Prostate gland (tissue), 2 donors: ENCODE data around the gene ACTG1. TPM values are rescaled to one million over a fixed set of nuclear protein-coding genes. Genes with fewer than 3 reads are reported as not detected.
A peak's percentile ranks its signal among the peaks of the same experiment; 100 is the strongest.

ENCODE experiments used
- DNase-seq: peaks from one replicate; pipeline ENCODE4 v3.0.0-alpha.2; 2019; ENCODE audit warnings: low spot score
- H3K27ac ChIP-seq, 2 donors: fragments of 200-600 bp; sonication (generic); 2 replicates each; pipeline ENCODE4 v1.5.1; 2017 to 2019
- H3K27me3 ChIP-seq: fragments of 200-600 bp; sonication (generic); replicated peaks from 2 replicates; pipeline ENCODE4 v1.5.1; 2019; ENCODE audit not compliant: insufficient read depth
- H3K36me3 ChIP-seq, 2 donors: fragments of 200-600 bp; sonication (generic); 1 replicate in 1 of 2; 2 replicates in 1 of 2; pipeline versions ENCODE4 v1.5.1 to v1.8.1; 2017 to 2019
- H3K4me1 ChIP-seq: fragments of 200-600 bp; sonication (generic); replicated peaks from 2 replicates; pipeline ENCODE4 v1.5.1; 2019
- H3K4me3 ChIP-seq, 2 donors: fragments of 200-600 bp; sonication (generic); 2 replicates each; pipeline ENCODE4 v1.5.1; 2017 to 2019
- H3K9me3 ChIP-seq: fragments of 200-600 bp; sonication (generic); 2 replicates; pipeline ENCODE4 v1.5.1; 2017
- POLR2A ChIP-seq: fragments of 450-650 bp; IDR thresholded peaks from one replicate; pipeline ENCODE4 v1.6.1; 2016; ENCODE audit warnings: antibody characterized with exemption, mild to moderate bottlenecking
- POLR2AphosphoS5 ChIP-seq: sonication (generic); formaldehyde crosslinking; IDR thresholded peaks from one replicate; pipeline ENCODE4 v1.6.1; 2017; ENCODE audit warnings: antibody characterized with exemption
- WGBS: methylation state at CpG from one replicate; pipeline ENCODE4 v1.1.5; 2018; 5-methylcytosine and 5-hydroxymethylcytosine counted together
- intact Hi-C: fragments of 100-400 bp; cut with DNase I; formaldehyde crosslinking; loops from one replicate; pipeline ENCODE4 v1.14.2; 2022
- total RNA-seq, 2 donors: library from RNA; depleted of rRNA; stranded (reverse); fragments of >200 nt; gene quantifications; one replicate each; pipeline ENCODE4 v1.1.0, GENCODE V29; 2016
- TF ChIP-seq, protein P1 (sequence below), 4 experiments: fragments of 200-600 bp in 2 of 4; fragments of 450-650 bp in 2 of 4; sonication (generic) in 2 of 4; IDR thresholded peaks; 1 replicate in 3 of 4; 2 replicates in 1 of 4; pipeline ENCODE4 v1.5.1; 2016 to 2019; ENCODE audit warnings: antibody characterized with exemption in 4 of 4, mild to moderate bottlenecking in 2 of 4, moderate library complexity in 2 of 4

The ACTG1 gene
- total RNA-seq, 2 donors from 2014 or later: 2,438 to 3,181 TPM

DNA sequence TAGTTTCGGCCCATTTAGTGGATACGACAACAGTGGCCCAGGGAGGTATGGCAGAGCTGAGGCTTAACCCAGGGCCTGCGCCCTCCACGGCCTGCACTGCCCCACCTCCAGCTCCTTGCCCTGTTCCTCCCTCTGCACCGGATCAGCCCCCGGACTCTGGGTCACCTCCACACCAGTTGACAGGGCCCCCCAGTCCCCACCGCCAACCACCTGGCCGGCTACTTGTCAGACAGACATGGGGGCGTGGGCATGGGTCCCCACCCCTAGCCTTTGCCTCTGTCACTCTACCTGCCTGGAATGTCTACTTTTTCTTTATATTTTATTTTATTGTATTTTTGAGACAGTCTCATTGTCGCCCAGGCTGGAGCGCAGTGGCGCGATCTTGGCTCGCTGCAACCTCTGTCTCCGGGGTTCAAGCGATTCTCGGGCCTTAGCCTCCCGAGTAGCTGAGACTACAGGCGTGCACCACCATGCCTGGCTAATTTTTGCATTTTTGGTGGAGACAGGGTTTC lies 3.0 kb upstream of the ACTG1 start:
- peaks cover 13% of the 10 kb centered on the region for H3K4me1 ChIP-seq
- 42% methylated on average over 19 of the region's 19 CpGs for WGBS
- intact Hi-C loops: loop anchor here (5.0 kb wide), 2 partner anchors 52 to 87 kb away; no protein-coding TSS in a partner anchor

DNA sequence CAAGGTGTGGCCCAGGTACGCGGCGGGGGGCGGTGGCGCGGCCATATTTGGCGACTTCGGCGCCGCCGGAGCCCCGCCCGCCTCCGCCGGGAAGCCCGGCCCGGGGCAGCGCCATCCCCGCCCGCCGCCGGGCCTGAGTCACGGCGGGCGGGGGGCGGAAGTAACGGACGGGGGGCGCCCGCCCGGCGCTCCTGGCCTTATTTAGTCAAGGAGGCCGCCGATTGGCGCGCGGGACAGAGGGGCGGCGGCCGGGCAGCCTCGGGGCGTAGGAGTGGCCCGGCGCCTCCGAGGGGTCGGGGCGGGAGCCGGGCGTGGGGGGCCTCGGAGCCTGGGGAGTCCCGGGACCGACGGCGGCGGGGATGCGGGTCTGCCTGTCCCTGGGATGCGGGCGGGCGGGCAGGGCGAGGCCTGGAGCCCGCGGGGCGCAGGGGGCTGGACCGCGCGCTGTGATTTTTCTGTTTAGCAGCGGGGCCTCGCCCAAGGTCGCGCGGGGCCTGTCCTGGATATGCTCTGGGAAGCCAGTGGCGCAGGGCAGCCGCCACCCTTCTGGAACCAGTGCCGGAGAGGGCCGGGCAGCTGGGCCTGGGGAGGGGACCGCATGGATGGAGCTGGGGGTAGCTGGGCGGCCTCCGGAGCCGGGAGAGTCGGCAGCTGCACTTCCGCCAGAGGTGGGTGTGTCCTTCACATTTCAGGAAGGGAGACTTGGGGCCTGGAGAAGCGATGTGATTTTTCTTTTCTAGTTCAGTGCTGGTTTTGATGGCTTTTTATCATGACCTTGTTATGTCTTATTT lies 2.3 kb upstream of the ACTG1 start:
- intact Hi-C loops: loop anchor here (5.0 kb wide), 3 partner anchors 52 to 118 kb away; partner anchors contain the start of gene BAHCC1
- 2% methylated on average over 49 of the region's 82 CpGs for WGBS
- peak; percentile 77 for DNase-seq
- H3K27me3 ChIP-seq: no peaks in the 10 kb centered on the region
- no peaks in the 10 kb centered on the region for H3K9me3 ChIP-seq
- H3K4me3 ChIP-seq: peak overlapping the region; percentile 89 to 97
- peak overlapping the region; percentile 100 for H3K27ac ChIP-seq
- TF ChIP-seq POLR2AphosphoS5: no peak
- TF ChIP-seq POLR2A: peak; percentile 68
- TF ChIP-seq, protein P1, sequence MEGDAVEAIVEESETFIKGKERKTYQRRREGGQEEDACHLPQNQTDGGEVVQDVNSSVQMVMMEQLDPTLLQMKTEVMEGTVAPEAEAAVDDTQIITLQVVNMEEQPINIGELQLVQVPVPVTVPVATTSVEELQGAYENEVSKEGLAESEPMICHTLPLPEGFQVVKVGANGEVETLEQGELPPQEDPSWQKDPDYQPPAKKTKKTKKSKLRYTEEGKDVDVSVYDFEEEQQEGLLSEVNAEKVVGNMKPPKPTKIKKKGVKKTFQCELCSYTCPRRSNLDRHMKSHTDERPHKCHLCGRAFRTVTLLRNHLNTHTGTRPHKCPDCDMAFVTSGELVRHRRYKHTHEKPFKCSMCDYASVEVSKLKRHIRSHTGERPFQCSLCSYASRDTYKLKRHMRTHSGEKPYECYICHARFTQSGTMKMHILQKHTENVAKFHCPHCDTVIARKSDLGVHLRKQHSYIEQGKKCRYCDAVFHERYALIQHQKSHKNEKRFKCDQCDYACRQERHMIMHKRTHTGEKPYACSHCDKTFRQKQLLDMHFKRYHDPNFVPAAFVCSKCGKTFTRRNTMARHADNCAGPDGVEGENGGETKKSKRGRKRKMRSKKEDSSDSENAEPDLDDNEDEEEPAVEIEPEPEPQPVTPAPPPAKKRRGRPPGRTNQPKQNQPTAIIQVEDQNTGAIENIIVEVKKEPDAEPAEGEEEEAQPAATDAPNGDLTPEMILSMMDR (IDR thresholded peaks at IDR 0.05): peak in 1 of 4 experiments; percentile 2
- peaks cover 13% of the 10 kb centered on the region for H3K4me1 ChIP-seq
- H3K36me3 ChIP-seq: peaks cover 10 to 20% of the 10 kb centered on the region in 2 donors

More for the DNA sequence above, 3.0 kb upstream of the ACTG1 start:
- H3K4me3 ChIP-seq: peak overlapping the region; percentile 89 to 97
- peaks cover 10 to 13% of the 10 kb centered on the region in 2 donors for H3K36me3 ChIP-seq
- TF ChIP-seq POLR2A (no peak), POLR2AphosphoS5 (no peak)
- TF ChIP-seq, protein P1 (IDR thresholded peaks at IDR 0.05): no peak
- H3K27me3 ChIP-seq: no peaks in the 10 kb centered on the region
- no peak for DNase-seq
- no peaks in the 10 kb centered on the region for H3K9me3 ChIP-seq
- H3K27ac ChIP-seq: peak overlapping the region; percentile 100

DNA sequence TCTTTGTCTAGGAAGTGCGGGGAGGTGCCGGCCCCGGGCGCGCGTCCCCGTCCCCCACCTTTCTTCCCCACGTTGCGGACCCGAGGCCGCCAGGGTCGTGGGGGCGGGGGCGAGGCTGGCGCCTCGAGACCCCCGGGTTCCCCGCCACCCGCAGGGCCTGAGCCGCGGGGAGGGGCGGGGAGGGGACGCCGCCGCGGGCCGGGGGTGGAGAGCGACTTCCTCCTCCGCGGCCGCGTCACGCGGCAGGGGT lies 1.8 kb upstream of the ACTG1 start:
- H3K9me3 ChIP-seq: no peaks in the 10 kb centered on the region
- peak overlapping the region; percentile 89 to 97 for H3K4me3 ChIP-seq
- no peaks in the 10 kb centered on the region for H3K27me3 ChIP-seq
- H3K4me1 ChIP-seq: peaks cover 9% of the 10 kb centered on the region
- peaks cover 10 to 20% of the 10 kb centered on the region in 2 donors for H3K36me3 ChIP-seq
- peak overlapping the region; percentile 100 for H3K27ac ChIP-seq
- intact Hi-C loops: loop anchor here (5.0 kb wide), 1 partner anchor 117 kb away; the partner anchor contains the start of gene BAHCC1
- TF ChIP-seq POLR2AphosphoS5 (no peak), POLR2A (no peak)
- TF ChIP-seq, protein P1 (IDR thresholded peaks at IDR 0.05): no peak
- DNase-seq: no peak
- no CpG with 5 or more reads among the region's 34 CpGs for WGBS

DNA sequence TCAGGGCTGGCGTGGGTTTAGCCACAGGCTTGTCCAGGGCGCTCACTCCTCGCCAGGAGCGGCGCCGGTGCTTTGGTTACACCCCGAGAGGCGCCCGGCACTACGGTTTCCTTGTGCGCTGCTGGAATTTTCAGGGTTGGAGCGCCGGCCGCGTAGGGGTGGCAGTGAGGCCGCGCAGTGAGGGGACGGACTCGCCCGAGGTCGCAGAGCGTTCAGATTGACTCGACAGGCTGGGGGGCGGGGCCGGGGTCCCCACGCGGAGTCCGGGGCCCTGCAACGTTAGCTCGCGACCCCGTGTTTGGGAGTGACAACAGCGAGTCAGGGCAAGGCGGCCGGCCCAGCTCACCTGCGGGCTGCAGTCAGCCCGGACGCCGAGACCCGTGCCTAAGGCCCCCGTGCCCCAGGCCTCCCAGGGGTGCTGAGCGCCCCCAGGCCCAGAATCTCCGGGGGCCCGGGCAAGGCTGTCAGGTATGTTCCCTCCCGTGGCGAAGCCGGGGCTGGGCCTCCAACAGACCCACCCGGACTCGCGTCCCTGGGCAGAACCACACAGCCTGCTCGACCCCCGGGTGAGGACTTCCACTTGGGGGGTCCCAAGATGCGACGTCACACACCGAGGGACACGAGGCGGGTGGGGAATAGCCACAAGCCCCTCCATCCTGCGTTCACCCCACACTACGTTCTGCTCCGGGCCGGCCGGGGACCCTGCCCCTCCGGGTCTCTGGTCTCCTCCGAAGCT lies 1.3 kb upstream of the ACTG1 start:
- H3K27ac ChIP-seq: peak overlapping the region; percentile 100
- WGBS: under 1% methylated on average over 49 of the region's 64 CpGs
- TF ChIP-seq, protein P1 (IDR thresholded peaks at IDR 0.05): no peak
- TF ChIP-seq POLR2AphosphoS5 (peak; percentile 14), POLR2A (peak; percentile 7)
- H3K27me3 ChIP-seq: no peaks in the 10 kb centered on the region
- H3K4me3 ChIP-seq: peak overlapping the region; percentile 89 to 97
- peaks cover 10 to 20% of the 10 kb centered on the region in 2 donors for H3K36me3 ChIP-seq
- H3K9me3 ChIP-seq: no peaks in the 10 kb centered on the region
- intact Hi-C loops: loop anchor here (5.0 kb wide), 1 partner anchor 117 kb away; the partner anchor contains the start of gene BAHCC1
- H3K4me1 ChIP-seq: peaks cover 5% of the 10 kb centered on the region
- DNase-seq: peak; percentile 53
